Loucy (cell line): Measurements from ENCODE around the gene JMJD8.

Experiments used
- EZH2phosphoT487 ChIP-seq: fragments of 200-600 bp; IDR thresholded peaks from 2 replicates; pipeline ENCODE4 v1.6.1; 2018; ENCODE audit warnings: antibody characterized with exemption, mild to moderate bottlenecking, moderate library complexity, borderline replicate concordance
- TF ChIP-seq, protein P1 (sequence below): fragments of 200-600 bp; sonication (generic); conservative IDR thresholded peaks from 2 replicates; pipeline ENCODE4 v1.5.1; 2014; ENCODE audit warnings: mild to moderate bottlenecking, antibody characterized with exemption, low read length

DNA sequence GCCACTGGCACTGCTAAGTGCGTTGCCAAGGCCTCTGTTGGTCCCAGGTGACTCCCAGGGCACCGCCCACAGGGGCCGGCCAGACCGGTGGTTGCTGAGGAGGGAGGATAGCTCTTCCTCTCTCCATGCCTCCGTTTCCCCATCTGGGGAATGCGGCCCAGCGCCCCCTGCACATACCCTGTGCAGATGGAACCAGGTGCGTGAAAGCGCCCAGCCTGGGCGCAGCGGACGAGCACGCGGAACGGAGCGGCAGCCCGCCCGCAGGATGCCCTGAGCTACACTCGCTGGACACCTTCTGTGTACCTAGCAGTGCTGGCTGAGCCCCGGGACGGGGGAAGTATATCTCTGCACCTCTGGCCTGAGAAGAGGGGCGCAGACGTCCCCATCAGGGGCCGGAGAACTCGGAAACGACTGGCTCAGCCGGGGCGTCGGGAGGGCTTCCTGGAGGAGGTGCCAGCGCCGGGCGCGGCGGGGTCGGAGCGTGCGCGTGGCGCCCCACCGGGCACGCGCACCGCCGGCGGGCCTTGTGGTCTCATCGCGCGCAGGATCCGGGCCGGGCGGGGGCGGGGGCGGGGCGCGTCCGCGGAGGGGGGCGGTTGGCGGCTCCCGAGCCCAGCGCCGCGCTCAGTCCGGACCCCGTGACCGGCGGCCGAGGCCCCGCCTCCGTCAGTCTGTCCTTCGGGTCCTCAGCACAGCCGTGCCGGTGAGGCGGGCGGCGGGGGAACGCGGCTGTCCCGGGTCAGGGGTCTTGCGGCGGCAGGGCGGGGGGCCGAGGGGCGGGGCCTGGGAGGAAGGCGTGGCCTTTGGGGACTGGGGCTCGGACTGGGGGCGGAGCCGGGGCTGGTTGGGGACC is 42.5 kb upstream of the JMJD8 start, which contains the start of the genes CCDC78 and HAGHL:
- TF ChIP-seq, protein P1, sequence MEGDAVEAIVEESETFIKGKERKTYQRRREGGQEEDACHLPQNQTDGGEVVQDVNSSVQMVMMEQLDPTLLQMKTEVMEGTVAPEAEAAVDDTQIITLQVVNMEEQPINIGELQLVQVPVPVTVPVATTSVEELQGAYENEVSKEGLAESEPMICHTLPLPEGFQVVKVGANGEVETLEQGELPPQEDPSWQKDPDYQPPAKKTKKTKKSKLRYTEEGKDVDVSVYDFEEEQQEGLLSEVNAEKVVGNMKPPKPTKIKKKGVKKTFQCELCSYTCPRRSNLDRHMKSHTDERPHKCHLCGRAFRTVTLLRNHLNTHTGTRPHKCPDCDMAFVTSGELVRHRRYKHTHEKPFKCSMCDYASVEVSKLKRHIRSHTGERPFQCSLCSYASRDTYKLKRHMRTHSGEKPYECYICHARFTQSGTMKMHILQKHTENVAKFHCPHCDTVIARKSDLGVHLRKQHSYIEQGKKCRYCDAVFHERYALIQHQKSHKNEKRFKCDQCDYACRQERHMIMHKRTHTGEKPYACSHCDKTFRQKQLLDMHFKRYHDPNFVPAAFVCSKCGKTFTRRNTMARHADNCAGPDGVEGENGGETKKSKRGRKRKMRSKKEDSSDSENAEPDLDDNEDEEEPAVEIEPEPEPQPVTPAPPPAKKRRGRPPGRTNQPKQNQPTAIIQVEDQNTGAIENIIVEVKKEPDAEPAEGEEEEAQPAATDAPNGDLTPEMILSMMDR, result no peak
- no peak for TF ChIP-seq EZH2phosphoT487
